Measurements from ENCODE around the gene MON1B.
"Not testable (repeated sequence)": the region's sequence is repeated elsewhere in the genome, so short reads cannot be mapped to it uniquely, and the experiment has no call there.

MON1B gene

DNA sequence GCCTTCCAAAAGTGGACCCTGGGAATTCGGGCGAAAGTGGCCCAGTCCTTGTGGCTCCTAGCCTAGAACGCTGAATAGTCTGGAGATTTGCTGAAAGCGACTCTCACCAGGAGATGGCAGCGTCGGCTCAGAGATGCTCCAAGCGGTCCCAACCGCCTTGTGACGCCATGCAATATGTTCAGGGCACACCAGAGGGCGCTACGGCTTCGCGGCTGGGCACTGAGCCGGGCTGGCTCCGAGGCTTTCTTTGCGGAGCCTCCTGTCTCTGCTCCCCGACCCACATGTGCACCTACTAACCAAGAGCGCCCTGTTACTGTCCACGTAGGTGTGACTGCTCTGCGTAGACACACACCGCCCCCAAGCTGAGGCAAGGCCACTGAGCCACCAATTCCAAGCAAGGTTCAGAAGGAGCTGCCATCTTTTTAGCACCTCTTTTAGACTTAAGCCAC is 45.1 kb downstream of the MON1B start:
- peak; percentile 44; the same call in 1 of the 2 replicates for TF ChIP-seq POU2F2 (IDR thresholded peaks at IDR 0.05; ENCODE audit: low read depth, low read length)
- no peak for TF ChIP-seq SPI1 (IDR thresholded peaks at IDR 0.05; ENCODE audit: low read depth, low read length)
- no peak for TF ChIP-seq POLR2A (IDR thresholded peaks at IDR 0.05; ENCODE audit: low read depth, low read length)
- TF ChIP-seq TAF1 (IDR thresholded peaks at IDR 0.05; ENCODE audit: low read depth, low read length) = no peak
- no peak for TF ChIP-seq POLR2AphosphoS5 (IDR thresholded peaks at IDR 0.05; ENCODE audit: low read depth, low read length)
- no peak for TF ChIP-seq PAX5 (IDR thresholded peaks at IDR 0.05; ENCODE audit: insufficient read depth, low read length, severe bottlenecking)
- DNase-seq (ENCODE audit: insufficient read length, low spot score) (peak; percentile 61), FAIRE-seq (peak; percentile 95)

DNA sequence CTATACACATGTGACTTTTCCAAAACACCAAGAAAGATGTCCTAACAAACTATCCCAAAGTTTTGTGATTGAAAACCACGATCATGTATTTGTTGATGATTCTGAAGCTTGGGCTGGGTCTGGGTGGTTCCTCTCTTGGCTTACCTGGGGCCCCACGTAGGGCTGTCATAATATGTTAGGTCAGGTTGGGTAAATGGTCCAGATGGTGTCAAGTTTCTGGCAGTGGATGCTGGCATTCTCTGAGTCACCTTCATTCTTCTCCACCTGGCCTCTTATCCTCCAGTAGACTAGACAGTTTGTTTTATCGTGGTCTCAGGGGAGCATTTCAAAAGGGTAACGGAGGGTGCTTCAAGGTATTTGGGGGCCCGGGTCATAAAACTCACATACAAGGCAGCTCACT is 47.6 kb downstream of the MON1B start:
- FAIRE-seq (no peak), DNase-seq (ENCODE audit: insufficient read length, low spot score) (no peak)
- no peak for TF ChIP-seq SPI1 (IDR thresholded peaks at IDR 0.05; ENCODE audit: low read depth, low read length)
- no peak for TF ChIP-seq POLR2AphosphoS5 (IDR thresholded peaks at IDR 0.05; ENCODE audit: low read depth, low read length)
- TF ChIP-seq POU2F2 (IDR thresholded peaks at IDR 0.05; ENCODE audit: low read depth, low read length) = no peak
- no peak for TF ChIP-seq PAX5 (IDR thresholded peaks at IDR 0.05; ENCODE audit: insufficient read depth, low read length, severe bottlenecking)
- no peak for TF ChIP-seq POLR2A (IDR thresholded peaks at IDR 0.05; ENCODE audit: low read depth, low read length)
- TF ChIP-seq TAF1 (IDR thresholded peaks at IDR 0.05; ENCODE audit: low read depth, low read length) = no peak

DNA sequence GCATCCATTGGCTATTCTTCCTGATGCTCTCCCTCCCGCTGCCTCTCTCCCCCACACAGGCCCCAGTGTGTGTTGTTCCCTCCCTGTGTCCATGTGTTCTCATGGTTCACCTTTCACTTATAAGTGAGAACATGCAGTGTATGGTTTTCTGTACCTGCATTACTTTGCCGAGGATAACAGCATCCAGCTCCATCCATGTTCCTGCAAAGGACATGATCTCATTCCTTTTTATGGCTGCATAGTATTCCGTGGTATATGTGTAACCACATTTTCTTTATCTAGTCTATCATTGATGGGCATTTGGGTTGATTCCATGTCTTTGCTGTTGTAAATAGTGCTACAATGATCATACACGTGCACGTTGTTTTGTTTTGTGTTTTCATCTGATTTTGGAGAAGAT is 51.5 kb downstream of the MON1B start:
- not testable (repeated sequence) for DNase-seq (ENCODE audit: insufficient read length, low spot score); FAIRE-seq

DNA sequence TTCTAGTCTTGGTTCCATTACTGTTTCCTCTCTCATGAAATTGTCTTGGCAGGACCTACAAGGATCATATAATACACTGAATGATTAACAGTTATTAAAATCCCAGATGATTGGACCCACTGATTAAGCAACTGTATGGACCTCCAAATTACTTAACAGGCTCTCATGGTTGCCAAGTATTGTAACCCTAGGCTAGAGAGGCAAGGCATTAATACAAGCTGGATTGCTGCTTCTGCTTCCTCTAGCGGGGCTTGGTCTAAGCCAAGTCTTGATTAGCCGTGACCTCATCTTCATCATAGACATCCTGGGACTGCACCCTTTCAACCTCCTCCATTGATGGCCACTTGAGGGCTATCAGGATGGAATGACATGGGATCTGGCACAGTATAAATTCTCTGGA is 55.2 kb downstream of the MON1B start:
- TF ChIP-seq POLR2A (IDR thresholded peaks at IDR 0.05; ENCODE audit: low read depth, low read length) (no peak), SPI1 (IDR thresholded peaks at IDR 0.05; ENCODE audit: low read depth, low read length) (no peak), POLR2AphosphoS5 (IDR thresholded peaks at IDR 0.05; ENCODE audit: low read depth, low read length) (no peak), TAF1 (IDR thresholded peaks at IDR 0.05; ENCODE audit: low read depth, low read length) (no peak), PAX5 (IDR thresholded peaks at IDR 0.05; ENCODE audit: insufficient read depth, low read length, severe bottlenecking) (no peak), POU2F2 (IDR thresholded peaks at IDR 0.05; ENCODE audit: low read depth, low read length) (no peak)
- FAIRE-seq (no peak), DNase-seq (ENCODE audit: insufficient read length, low spot score) (no peak)

DNA sequence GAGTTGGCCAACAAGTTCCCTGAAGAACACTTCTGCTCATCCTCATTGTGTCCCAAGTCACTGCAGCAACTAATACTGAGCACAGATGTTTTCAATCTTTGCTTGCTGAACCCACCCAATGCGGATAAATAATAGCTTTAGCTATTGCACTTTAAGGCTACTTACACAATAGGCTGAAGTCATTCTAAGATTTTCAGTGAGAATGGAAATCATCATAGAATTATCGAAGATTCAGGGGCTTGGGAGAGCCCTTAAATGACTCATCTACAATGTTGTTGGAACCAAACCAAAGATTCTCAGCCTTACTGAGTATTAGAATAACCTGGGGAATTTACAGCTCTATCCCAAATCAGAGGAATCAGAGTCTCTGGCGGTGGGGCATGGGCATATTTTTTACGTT is 59.4 kb downstream of the MON1B start:
- FAIRE-seq (no peak), DNase-seq (ENCODE audit: insufficient read length, low spot score) (no peak)
- TF ChIP-seq POU2F2 (IDR thresholded peaks at IDR 0.05; ENCODE audit: low read depth, low read length) (no peak), POLR2A (IDR thresholded peaks at IDR 0.05; ENCODE audit: low read depth, low read length) (no peak), PAX5 (IDR thresholded peaks at IDR 0.05; ENCODE audit: insufficient read depth, low read length, severe bottlenecking) (no peak), TAF1 (IDR thresholded peaks at IDR 0.05; ENCODE audit: low read depth, low read length) (no peak), SPI1 (IDR thresholded peaks at IDR 0.05; ENCODE audit: low read depth, low read length) (no peak), POLR2AphosphoS5 (IDR thresholded peaks at IDR 0.05; ENCODE audit: low read depth, low read length) (no peak)
